MG63 (cell line): Measurements from ENCODE around the gene MED7. TPM values are rescaled to one million over a fixed set of nuclear protein-coding genes. Genes with fewer than 3 reads are reported as not detected.

Experiments used
- DNase-seq: peaks from one replicate; pipeline ENCODE4 v3.0.0-alpha.2; 2020
- H3K27me3 ChIP-seq: fragments of 250-450 bp; sonication (Bioruptor Pico); 2 replicates; pipeline ENCODE4 v1.5.1; 2020; ENCODE audit warnings: mild to moderate bottlenecking, moderate library complexity
- H3K36me3 ChIP-seq: fragments of 250-450 bp; sonication (Bioruptor Pico); 2 replicates; pipeline ENCODE4 v1.5.1; 2020; ENCODE audit warnings: mild to moderate bottlenecking, moderate library complexity
- H3K4me3 ChIP-seq: fragments of 250-450 bp; sonication (Bioruptor Pico); 2 replicates; pipeline ENCODE4 v1.5.1; 2020; ENCODE audit warnings: mild to moderate bottlenecking, moderate library complexity
- H3K9me3 ChIP-seq: fragments of 250-450 bp; sonication (Bioruptor Pico); 2 replicates; pipeline ENCODE4 v1.5.1; 2020; ENCODE audit warnings: mild to moderate bottlenecking, moderate library complexity
- total RNA-seq: library from RNA; depleted of rRNA; stranded (reverse); fragments of >200 nt; shearing (Covaris generic); gene quantifications from 2 replicates; pipeline ENCODE4 v1.2.3, GENCODE V29; 2014; ENCODE audit warnings: low replicate concordance

The MED7 gene
- total RNA-seq, 1 experiment from 2014 or later: 15.4 TPM

DNA sequence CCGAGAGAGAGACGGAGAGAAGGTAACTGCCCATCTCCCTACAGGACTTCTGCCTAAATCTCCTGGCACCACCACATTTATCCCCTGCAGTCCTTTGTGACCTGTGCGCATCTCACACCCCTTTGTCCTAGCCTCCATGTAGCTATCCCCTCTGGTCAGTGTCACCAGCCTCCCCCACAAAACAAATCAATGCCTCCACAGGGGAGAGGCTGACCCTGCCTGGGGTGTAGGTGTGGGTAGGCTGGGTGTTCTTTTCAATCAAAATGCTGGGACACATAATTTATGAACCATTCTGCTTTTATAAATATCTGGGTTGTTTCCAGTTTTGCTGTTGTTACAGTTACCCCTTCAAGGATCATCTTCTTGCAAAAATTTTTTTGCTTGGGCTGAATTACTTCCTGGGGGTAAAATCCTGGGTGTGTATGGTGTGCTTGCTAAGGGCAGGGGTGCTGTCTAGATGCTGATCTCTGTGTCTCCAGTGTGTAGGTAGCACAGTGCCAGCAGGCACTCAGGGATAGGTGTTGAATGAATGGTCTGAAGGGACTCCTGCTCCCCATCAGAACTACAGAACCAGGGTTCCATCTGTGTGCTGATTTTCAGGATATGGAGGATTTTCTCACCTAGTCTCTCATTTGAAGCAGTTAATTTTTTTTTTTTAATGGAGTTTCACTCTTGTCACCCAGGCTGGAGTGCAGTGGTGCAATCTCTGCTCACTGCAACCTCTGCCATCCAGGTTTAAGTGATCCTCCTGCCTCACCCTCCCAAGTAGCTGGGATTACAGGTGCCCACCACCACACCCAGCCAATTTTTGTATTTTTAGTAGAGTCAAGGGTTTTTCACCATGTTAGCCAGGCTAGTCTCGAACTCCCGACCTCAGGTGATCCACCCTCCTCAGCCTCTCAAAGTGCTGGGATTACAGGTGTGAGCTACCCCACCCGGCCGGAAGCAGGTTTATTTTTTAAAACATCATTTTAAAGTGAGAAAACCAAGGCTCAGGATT is 23.8 kb upstream of the MED7 start, which contains the start of gene GARIN3:
Gene GARIN3 (minus strand): TSS at position 51 of the 1,000 bp plus-strand sequence. CDS start 96 bp downstream, outside the sequence.
- Histone ChIP-seq H3K9me3 (no peaks in the 10 kb centered on the region), H3K4me3 (no peak within 1 kb of the TSS), H3K27me3 (peaks cover 7% of the 10 kb centered on the region; the same call in 1 of the 2 replicates), H3K36me3 (no peaks in the 10 kb centered on the region)
- no peak for DNase-seq

DNA sequence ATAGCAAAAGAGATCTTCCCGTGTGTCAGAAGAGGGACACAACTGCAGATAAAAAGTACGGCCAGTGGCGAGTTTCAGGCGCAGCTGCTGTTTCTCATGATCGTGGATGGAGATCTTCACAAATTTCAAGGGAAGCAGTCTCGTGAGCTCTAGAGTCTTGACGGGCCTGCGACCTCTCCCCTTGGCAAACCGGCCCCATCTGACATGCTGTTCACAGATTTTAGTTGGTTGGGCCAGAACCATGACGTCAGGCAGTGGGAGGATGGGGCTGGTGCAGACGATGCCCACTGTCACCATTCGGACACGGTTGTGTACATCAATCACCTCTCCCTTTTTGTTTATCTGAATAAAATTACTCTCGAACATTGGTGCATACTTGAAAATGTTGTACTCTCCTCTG is 23.0 kb upstream of the MED7 start:
- peaks cover 7% of the 10 kb centered on the region; the same call in 1 of the 2 replicates for H3K27me3 ChIP-seq
- H3K36me3 ChIP-seq: no peaks in the 10 kb centered on the region
- no peak for DNase-seq
- H3K9me3 ChIP-seq: no peaks in the 10 kb centered on the region
- H3K4me3 ChIP-seq: no peak overlapping the region

DNA sequence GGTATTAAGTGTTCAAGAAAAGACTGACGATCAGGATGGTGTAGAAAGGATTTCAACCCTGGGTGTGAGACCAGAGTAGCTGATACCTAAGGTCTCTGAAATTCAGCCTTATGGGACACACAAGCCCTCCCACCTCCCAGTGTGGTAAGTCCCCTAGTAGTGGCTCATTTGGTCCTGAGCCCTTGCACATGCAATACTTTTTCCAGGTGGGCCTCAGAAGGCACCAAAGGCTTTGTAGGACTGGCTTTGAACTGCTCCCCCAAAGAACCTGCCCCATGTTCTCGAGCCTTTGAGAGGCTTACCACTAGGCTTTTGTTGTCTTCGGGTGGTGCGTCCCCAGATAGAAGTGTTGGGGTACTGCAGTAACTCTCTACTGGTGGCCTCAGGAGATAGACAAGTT is 22.6 kb upstream of the MED7 start:
- DNase-seq: no peak
- Histone ChIP-seq H3K36me3 (no peaks in the 10 kb centered on the region), H3K4me3 (no peak overlapping the region), H3K27me3 (peaks cover 7% of the 10 kb centered on the region; the same call in 1 of the 2 replicates), H3K9me3 (no peaks in the 10 kb centered on the region)

DNA sequence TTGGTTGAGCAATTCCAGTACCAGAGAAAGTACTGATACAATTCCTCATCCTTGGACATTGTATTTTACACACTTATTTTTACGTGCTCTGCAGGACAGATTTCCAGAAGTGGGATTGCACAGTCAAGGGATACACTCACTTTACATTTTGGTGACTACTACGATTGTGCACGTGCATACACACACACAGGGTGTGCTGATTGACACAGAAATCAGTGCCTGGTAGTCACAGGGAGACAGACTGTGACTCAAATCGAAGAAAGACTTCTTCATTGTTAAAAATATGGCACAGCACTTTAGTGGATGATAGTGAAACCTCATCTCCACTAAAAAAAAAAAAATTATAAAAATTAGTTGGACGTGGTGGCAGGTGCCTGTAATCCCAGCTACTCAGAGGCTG is 21.9 kb upstream of the MED7 start:
- Histone ChIP-seq H3K4me3 (no peak overlapping the region), H3K36me3 (no peaks in the 10 kb centered on the region), H3K9me3 (no peaks in the 10 kb centered on the region), H3K27me3 (peaks cover 7% of the 10 kb centered on the region; the same call in 1 of the 2 replicates)
- no peak for DNase-seq

DNA sequence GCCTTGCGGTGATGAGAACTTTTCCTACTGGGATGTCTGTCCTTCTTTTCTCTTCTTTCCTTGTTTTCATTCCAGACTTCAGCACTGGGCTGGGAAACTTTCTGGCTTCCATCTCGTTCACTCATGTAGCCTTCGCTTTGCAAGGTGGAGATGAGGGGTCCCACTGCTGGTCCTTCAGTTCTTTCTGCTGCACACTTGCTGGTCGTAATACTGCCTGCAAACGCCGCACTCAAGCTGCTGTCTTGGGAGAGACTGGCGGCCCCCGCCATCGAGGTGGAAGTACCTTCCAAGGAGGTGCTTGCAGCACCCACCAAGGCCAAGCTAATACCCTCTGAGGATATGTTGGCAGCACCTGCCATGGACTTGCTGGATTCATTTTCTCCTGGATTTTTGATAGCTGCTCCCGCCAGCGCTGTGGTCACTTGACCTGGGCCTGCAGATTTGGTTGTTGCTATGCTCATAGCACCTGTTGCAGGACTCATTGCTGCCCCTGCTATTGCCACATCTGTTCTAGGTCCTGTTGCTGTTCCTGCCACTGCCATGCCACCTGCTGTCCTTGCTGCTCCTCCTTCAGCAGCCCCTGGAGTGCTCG is 20.4 kb upstream of the MED7 start:
- no peak for DNase-seq
- no peaks in the 10 kb centered on the region for H3K36me3 ChIP-seq
- H3K4me3 ChIP-seq: no peak overlapping the region
- H3K9me3 ChIP-seq: no peaks in the 10 kb centered on the region
- H3K27me3 ChIP-seq: peaks cover 5% of the 10 kb centered on the region

DNA sequence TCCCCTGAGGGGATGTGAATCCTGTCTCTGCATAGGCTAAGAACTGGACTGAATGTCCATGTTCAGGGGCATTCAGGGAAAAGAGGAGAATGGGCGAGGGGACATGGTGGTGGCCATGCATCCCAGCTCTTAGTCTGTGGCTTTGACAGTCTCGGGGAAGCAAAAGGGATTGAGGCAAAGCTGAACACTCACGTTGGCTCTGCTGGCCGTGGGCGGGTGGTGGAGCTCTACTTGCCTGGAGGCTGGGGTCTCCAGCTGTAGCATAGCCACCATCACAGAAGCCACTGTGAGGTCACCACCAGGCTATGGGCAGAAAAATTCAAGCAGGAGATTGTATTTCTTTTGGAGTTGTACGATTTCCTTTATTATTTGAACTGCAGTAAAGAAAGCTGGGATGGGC is 19.3 kb upstream of the MED7 start:
- H3K4me3 ChIP-seq: no peak overlapping the region
- peaks cover 3% of the 10 kb centered on the region for H3K27me3 ChIP-seq
- H3K9me3 ChIP-seq: no peaks in the 10 kb centered on the region
- H3K36me3 ChIP-seq: no peaks in the 10 kb centered on the region
- DNase-seq: no peak

DNA sequence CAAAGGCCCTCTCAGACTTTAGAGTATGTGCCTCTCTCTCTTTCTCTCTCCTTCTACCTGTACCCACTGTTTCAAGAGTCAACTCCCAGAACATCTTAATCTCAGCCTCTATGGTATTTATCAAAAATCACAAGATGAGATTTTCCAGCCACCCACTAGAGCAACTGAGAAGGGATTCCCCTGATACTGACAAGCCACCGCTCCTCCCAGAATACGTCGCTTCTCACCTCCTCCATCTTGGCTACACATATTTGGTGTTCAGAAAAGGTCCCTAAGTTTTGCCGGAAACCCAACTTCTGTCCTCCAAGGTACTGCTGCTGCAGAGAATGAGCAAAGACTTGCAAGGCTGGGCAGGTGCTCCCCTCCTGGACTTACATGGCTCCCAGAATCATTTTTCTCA is 17.3 kb upstream of the MED7 start:
- H3K36me3 ChIP-seq: no peaks in the 10 kb centered on the region
- H3K9me3 ChIP-seq: no peaks in the 10 kb centered on the region; the same call in 1 of the 2 replicates
- H3K27me3 ChIP-seq: peaks cover 10% of the 10 kb centered on the region
- no peak overlapping the region for H3K4me3 ChIP-seq
- no peak for DNase-seq

DNA sequence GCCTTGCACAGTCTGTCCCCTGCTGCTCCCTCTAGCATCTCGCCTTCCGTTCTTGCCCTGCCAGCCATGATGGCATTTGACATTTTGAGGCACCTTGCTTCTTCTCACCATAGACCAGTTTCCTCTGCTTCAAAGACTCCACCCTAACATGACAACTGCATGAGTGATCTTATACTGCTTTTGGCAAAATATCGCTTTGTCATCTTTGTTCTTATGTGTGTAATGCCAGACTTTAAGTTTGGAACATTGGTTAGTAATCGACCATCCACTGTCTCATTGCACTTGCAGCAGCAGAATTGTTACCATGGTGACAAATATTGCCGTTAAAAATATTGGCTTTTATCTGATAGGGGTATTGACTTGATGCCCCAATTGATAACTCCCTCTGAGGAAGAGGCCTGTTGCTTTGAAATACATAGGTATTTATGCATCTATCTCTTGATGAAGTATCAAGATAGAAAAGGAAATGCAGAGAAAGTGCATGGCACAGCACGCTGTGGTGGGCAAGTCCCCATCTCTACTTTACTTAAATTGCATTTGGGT is 16.6 kb upstream of the MED7 start:
- no peak for DNase-seq
- H3K27me3 ChIP-seq: peaks cover 10% of the 10 kb centered on the region
- H3K9me3 ChIP-seq: no peaks in the 10 kb centered on the region; the same call in 1 of the 2 replicates
- H3K36me3 ChIP-seq: no peaks in the 10 kb centered on the region
- H3K4me3 ChIP-seq: no peak overlapping the region

DNA sequence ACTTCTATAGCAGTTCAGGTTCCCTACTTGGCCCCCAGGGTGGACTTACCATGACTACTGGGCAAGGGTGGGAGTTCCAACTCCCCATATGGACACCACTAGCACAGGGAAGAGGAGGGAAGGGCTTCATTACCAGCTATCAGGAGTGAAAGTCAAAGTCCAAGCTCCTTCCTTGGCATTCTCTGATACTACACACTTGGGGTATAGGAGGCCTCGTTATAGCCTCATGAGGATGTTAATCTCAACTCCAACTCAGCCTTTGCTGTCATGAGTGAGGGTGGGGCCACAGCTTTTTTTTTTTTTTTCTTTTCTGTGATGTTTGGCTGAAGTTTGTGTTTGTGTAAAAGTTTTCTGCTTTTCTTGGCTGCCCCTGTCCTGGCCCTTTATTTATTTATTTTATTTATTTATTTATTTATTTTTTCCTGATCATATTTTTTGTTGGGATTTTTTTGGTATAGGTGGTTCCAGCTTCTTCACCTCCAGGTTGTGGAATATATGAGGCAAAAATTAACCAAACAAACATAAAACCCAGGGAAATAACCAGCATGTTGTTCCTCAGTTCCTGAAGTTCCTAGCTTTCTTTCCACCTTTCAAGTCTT is 14.7 kb upstream of the MED7 start:
- no peak overlapping the region for H3K4me3 ChIP-seq
- H3K9me3 ChIP-seq: no peaks in the 10 kb centered on the region; the same call in 1 of the 2 replicates
- peaks cover 10% of the 10 kb centered on the region for H3K27me3 ChIP-seq
- no peak for DNase-seq
- no peaks in the 10 kb centered on the region for H3K36me3 ChIP-seq

DNA sequence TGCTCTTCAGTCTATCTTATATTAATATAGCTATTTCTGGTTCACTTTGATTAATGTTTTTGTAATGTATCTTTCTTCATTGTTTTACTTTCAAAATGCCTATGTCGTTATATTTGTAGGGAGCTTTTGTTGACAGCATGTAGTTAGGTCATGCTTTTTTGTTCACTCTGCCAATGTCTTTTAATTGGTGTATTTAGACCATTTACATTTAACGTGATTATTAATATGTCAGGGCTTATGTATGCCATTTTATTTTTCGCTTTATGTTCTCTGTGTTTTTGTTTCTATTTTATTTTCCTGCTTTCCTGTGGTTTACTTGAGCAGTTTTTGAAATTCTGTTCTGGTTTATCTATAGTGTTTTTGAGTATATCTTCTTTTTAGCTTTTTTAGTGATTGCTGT is 12.6 kb upstream of the MED7 start:
- Histone ChIP-seq H3K27me3 (peaks cover 10% of the 10 kb centered on the region), H3K36me3 (no peaks in the 10 kb centered on the region), H3K9me3 (no peaks in the 10 kb centered on the region; the same call in 1 of the 2 replicates), H3K4me3 (no peak overlapping the region)
- DNase-seq: no peak

DNA sequence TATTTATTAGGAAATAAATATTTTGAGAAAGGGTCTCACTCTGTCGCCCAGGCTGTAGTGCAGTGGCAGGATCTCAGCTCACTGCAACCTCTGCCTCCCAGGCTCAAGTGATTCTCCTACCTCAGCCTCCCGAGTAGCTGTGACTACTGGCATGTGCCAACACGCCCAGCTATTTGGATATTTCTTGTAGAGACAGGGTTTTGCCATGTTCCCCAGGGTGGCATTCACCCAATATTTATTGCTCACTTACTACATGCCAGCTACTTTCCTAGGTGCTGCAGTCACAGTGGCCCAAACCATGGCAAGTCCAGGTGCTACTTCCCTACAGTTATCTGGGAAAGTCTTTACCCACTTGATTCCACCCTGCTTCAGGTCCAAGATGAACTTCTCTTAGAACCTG is 8.3 kb upstream of the MED7 start:
- Histone ChIP-seq H3K9me3 (no peaks in the 10 kb centered on the region; the same call in 1 of the 2 replicates), H3K36me3 (no peaks in the 10 kb centered on the region), H3K4me3 (no peak overlapping the region), H3K27me3 (peaks cover 6% of the 10 kb centered on the region; the same call in 1 of the 2 replicates)
- DNase-seq: no peak

DNA sequence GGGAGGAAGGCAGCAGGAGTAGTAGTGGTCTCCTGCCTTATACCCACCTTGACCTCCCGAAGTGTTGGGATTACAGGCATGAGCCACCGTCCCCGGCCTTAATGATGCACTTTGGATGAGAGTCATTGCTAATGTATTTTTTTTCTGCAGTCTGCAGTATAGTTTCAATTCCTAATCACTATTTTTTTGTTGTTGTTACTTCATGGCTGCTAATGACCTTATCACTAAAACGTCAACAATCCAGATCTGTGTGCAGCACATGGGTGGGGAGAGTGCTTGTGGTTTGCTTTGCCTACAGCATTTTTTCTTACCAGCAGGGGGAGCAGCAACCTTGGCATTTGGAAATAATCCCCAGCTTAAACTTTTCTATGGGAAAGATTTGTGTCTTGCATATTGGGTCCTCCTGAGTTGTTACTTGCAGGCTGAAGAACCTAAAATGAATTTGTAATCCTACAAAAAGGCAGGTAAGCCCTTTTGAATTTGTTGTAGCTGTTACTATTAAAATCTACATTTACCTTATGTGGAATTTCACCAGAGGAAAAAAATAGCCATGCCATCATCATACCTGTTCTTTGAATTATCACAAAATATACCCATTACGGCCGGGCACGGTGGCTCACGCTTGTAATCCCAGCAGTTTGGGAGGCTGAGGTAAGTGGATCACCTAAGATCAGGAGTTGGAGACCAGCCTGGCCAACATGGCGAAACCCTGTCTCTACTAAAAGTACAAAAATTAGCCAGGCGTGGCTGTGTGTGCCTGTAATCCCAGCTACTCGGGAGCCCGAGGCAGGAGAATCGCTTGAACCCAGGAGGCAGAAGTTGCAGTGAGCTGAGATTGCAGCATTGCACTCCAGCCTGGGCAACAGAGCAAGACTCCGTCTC is 6.3 kb upstream of the MED7 start:
- no peaks in the 10 kb centered on the region for H3K9me3 ChIP-seq
- no peaks in the 10 kb centered on the region for H3K36me3 ChIP-seq
- peak; percentile 35 for DNase-seq

DNA sequence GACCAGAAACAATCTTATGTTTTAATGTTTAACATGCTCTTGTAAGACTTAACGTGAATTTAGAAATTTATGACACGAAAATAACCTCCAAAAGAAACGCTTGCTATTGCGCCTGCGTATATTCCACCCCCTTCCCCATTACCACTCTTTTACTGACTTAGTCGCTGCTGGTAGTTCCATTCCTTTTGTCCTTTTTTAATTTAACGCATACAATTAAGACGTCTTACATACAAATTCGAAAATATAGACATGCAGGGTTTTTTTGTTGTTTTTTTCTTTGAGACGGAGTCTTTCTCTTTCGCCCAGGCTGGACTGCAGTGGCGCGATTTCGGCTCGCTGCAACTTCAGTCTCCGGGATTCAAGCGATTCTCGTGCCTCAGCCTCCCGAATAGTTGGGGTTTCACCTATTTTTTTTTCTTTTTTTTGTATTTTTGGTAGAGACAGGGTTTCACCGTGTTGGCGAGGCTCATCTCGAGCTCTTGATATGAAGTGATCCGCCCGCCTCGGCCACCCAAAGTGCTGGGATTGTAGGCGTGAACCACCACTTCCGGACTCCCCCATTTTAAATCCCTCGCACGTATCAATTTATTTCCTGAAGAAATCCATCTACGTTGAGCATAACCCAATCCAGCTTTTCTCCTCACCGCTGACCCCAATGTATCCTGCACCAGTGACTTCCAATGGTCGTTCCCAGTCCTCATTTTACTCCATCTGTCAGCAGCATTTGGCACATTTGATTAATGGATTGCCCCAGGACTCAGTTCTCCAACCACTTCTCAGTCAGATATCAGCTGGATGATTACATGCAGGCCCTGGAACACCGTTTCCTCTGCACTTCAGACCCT is 684 bp upstream of the MED7 start:
- H3K9me3 ChIP-seq: no peaks in the 10 kb centered on the region
- H3K36me3 ChIP-seq: peaks cover 14% of the 10 kb centered on the region
- no peaks in the 10 kb centered on the region for H3K27me3 ChIP-seq
- H3K4me3 ChIP-seq: peak overlapping the region; percentile 84
- DNase-seq: peak; percentile 40

More for the DNA sequence above, 6.3 kb upstream of the MED7 start:
- Histone ChIP-seq H3K4me3 (no peak overlapping the region), H3K27me3 (no peaks in the 10 kb centered on the region; the same call in 1 of the 2 replicates)

DNA sequence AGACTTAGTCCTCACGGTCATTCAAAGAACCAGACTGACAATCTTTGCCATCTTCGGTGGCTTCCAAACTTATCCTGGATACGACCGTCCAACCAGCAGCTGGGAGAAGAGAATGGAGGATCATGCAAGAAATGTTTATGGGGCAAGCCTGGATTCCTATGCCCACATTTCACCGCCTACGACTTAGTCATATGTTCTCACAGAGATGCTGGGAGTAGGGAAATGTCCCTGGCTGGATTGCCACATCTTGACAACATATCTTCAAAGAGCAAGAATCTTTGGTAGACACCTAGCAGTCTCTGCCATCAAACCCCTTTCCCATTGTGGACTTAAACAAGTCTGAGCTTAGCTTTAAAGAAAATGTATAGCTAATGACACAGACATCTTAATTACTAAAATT is 5.0 kb downstream of the MED7 start:
- no peak for DNase-seq

DNA sequence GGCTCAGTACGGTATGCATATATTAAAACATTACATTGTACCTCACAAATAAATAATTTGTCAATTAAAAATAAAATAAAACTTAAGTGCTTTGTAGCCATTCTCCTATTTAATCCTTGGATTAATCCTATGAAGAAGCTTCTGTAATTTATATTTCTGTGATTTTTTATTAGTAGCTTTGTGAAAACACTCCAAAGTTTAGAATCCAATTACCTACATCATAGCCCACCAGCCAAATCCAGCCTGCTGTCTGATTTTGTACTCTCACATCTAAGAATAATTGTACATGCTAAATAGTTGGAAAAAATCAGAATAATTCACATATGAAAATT is 10.4 kb downstream of the MED7 start:
- no peak for DNase-seq
- Histone ChIP-seq H3K4me3 (no peak overlapping the region), H3K9me3 (no peaks in the 10 kb centered on the region), H3K27me3 (no peaks in the 10 kb centered on the region), H3K36me3 (peaks cover 5% of the 10 kb centered on the region)

More for the DNA sequence above, 5.0 kb downstream of the MED7 start:
- H3K4me3 ChIP-seq: no peak overlapping the region
- no peaks in the 10 kb centered on the region for H3K9me3 ChIP-seq
- peaks cover 30% of the 10 kb centered on the region for H3K36me3 ChIP-seq
- H3K27me3 ChIP-seq: no peaks in the 10 kb centered on the region
